Measurements from ENCODE around the gene MAGEA9B. TPM values are rescaled to one million over a fixed set of nuclear protein-coding genes. Genes with fewer than 3 reads are reported as not detected.

MAGEA9B gene
- total and polyA plus RNA-seq, 2 of the 4 experiments (the other 2 are of a cell fraction) = not detected

- no peak for DNase-seq
- in situ Hi-C loops (cut with MboI; ENCODE audit: low sequenced_read_pairs) = no loop called here
- no peak overlapping the region for H3K18ac ChIP-seq (ENCODE audit: low read depth, low read length)
Observed at GRCh38 chrX:149572743-149573142, 14.5 kb downstream of the MAGEA9B start.

More at GRCh38 chrX:149572743-149573142, 14.5 kb downstream of the MAGEA9B start:
- no peak overlapping the region for H2AK5ac ChIP-seq (ENCODE audit: low read depth, low read length)
- H3K23ac ChIP-seq (ENCODE audit: low read depth, low read length) = no peak overlapping the region
- no peaks in the 10 kb centered on the region for H3K36me3 ChIP-seq (ENCODE audit: control insufficient read depth, insufficient read depth, low read length)
- intact Hi-C loops (cut with micrococcal nuclease) (no loop called here), dilution Hi-C loops (cut with HindIII; ENCODE audit: low sequenced_read_pairs, unreplicated experiment) (no loop called here)
- H2AK9ac ChIP-seq (replicated peaks; ENCODE audit: low read depth, low read length, poor library complexity) = no peak overlapping the region
- H2AFZ ChIP-seq (replicated peaks; ENCODE audit: low read length, poor library complexity) = no peak overlapping the region
- BruUV-seq (replicated peaks) = no TSS peak
- no CpG with 5 or more reads among the region's 1 CpG for WGBS, 2 experiments (ENCODE audit: extremely low coverage in 2 of 2, insufficient read length in 1 of 2)
- no peak overlapping the region for H2BK120ac ChIP-seq (ENCODE audit: low read depth, low read length)
- no peak overlapping the region for H3K9ac ChIP-seq (ENCODE audit: low read depth, low read length)
- no peak overlapping the region for H4K5ac ChIP-seq (ENCODE audit: low read depth, low read length)
- no peak overlapping the region for H4K8ac ChIP-seq (ENCODE audit: low read depth in 2 of 2, low read length in 2 of 2)
- H2BK5ac ChIP-seq (ENCODE audit: low read depth, low read length, poor library complexity, severe bottlenecking) = no peak overlapping the region
- no peak overlapping the region for H3K4ac ChIP-seq (ENCODE audit: low read depth, low read length)
- TF ChIP-seq CHD1 (IDR thresholded peaks at IDR 0.05; ENCODE audit: low read depth, low read length) = no peak
- peak; percentile 77 for TF ChIP-seq MAFK (IDR thresholded peaks at IDR 0.05; ENCODE audit: low read depth, low read length)
- no peak for TF ChIP-seq NFE2L2 (IDR thresholded peaks at IDR 0.05; ENCODE audit: low read depth, low read length)
- H3K4me1 ChIP-seq (ENCODE audit: control insufficient read depth, insufficient read depth, low read length) = no peaks in the 10 kb centered on the region
- no peaks in the 10 kb centered on the region for H3K79me1 ChIP-seq (ENCODE audit: low read depth in 1 of 2, low read length in 2 of 2)
- no peak overlapping the region for H4K91ac ChIP-seq (ENCODE audit: insufficient read depth, low read depth, low read length)
- no peaks in the 10 kb centered on the region for H3K9me3 ChIP-seq (ENCODE audit: control insufficient read depth, insufficient read depth, low read length)
- H4K20me1 ChIP-seq (ENCODE audit: insufficient read depth, low read length) = no peaks in the 10 kb centered on the region
- H3K27me3 ChIP-seq (ENCODE audit: control insufficient read depth, insufficient read depth, low read length) = peaks cover 5% of the 10 kb centered on the region
- no peak overlapping the region for H3K14ac ChIP-seq (replicated peaks; ENCODE audit: low read depth, low read length)
- H3K56ac ChIP-seq (ENCODE audit: extremely low read depth, insufficient read depth, low read length) = no peak overlapping the region
- CTCF ChIA-PET = no interaction called here
- POLR2A ChIA-PET (ENCODE audit: unreplicated experiment) = no interaction called here
- H2BK15ac ChIP-seq (ENCODE audit: low read depth, low read length) = no peak overlapping the region
- no peak overlapping the region for H3K4me2 ChIP-seq (ENCODE audit: low read depth, low read length)
- H2BK20ac ChIP-seq (ENCODE audit: low read depth, low read length) = no peak overlapping the region
- no peak overlapping the region for H3K4me3 ChIP-seq (ENCODE audit: insufficient read depth, low read depth, low read length)
- ATAC-seq (ENCODE audit: low read depth) = no peak
- no peaks in the 10 kb centered on the region for H3K9me1 ChIP-seq (ENCODE audit: insufficient read depth, low read length)
- no peak overlapping the region for H3K27ac ChIP-seq (ENCODE audit: insufficient read depth, low read length)
